ENCODE measurements around the gene HOXD3.

Gene HOXD3

DNA sequence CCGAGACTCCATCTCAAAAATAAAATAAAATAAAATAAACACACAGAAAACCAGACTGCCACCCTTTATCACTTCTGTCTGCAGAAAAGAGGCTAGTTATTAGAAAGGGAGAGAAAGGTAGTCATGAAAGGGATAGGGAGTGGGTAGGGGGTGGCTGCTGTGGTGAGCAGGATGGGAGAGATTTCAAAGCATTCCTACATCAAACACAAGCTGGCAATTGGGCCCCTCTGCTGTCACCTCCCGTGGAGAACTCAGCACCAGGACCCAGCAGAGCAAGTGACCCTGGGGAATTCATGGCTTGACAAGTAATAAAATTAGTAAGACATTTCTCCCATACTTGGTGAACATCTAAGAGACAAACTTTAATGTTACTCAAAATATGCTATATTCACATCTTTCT, 27.6 kb downstream of the HOXD3 start:
- no peak for DNase-seq

DNA sequence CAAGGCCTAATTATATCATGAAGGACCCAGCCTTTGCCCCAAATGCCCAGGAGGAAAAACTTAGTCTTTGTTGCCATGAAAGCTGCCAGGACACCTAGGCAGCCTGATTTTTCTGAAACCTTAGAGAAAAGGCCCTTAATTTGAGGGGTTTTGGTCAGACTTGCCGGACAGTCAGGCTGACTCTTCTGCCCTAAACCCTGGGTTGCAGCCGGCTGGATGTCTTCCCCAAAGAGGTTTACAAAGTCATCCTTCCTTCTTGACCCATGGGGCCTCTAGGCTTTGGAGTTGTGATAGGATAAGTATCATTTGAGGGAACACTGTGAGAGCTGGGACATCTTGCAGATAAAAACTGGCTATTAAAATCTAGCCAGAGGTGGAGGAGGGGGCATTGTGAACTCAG, 28.9 kb downstream of the HOXD3 start:
- DNase-seq: no peak

DNA sequence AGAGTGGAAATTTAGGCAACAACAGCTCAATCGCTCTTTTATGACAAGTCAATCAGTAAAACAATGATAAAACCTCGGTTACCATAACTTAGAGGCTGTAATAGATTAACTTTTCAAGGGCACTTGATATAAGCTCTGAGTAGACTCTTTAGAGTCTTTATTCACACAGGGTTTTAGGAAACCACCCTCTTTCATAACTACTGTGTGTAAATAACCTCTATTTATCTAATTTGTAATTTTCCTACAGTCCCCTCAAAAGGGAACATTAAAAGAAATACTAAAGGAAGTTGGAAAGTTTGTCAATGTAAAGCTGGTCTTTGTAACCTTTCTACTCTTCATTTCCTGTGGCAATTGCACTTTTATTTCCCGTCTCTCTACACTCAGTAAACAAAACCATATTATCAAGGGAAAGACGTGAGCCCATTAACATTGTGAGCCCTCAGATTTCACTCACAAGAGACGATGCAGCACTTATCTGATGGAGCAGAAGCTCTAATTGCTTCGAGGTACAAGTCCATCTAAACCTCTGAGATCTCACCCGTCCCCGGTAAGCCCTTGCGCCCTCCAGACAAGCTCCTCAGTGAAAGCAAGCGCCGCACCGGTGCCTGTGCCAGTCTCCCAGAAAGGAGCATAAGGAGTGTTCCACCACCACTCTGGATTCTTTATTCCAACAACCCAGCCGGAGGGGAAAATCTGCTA, 30.2 kb downstream of the HOXD3 start:
- DNase-seq: no peak

DNA sequence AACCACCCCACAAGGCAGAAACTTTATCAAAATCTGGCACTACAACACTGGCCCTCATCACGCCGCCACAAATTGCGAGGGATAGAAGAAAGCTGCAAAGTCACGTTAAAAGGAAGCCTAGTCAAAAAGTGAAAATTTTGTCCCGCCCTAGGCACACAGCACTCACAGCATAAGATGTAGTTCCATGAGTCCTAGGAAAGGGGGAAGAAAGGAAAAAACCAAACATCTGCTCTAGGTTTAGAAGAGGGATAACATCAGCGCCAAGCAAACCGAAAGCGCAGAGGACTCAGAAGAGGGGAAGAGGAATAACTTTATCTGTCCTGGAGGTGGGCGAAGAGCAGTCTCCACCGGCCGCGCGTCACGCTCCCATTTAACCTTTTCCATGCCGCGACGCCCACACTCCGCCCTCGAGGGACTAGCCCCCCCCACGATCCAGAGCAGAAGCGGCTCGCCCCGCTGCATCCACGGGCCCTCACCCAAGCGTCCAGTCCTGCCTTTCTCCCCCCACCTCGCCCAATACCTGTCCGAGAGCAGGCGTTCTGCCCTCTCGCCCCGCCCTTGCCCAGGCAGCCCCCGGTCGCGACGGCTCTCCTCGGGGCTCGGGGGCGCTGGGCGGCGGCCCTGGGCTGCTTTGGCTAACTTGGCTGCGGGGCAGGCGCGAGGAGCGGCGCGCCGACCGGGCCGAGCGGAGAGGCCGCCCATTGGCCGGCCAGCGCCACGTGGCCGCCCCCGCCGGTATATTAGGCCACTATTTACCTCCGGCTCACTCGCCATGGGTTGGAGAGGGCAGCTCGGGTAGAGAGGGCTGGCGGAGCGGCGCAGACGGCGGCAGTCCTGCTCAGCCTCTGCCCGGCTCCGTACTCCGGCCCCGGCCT, 31.0 kb downstream of the HOXD3 start, which contains the start of gene HOXD1:
Gene HOXD1, plus strand, starts transcription at position 770 of the 875 bp plus-strand sequence. CDS start 134 bp downstream, outside the sequence.
- no peak for DNase-seq

DNA sequence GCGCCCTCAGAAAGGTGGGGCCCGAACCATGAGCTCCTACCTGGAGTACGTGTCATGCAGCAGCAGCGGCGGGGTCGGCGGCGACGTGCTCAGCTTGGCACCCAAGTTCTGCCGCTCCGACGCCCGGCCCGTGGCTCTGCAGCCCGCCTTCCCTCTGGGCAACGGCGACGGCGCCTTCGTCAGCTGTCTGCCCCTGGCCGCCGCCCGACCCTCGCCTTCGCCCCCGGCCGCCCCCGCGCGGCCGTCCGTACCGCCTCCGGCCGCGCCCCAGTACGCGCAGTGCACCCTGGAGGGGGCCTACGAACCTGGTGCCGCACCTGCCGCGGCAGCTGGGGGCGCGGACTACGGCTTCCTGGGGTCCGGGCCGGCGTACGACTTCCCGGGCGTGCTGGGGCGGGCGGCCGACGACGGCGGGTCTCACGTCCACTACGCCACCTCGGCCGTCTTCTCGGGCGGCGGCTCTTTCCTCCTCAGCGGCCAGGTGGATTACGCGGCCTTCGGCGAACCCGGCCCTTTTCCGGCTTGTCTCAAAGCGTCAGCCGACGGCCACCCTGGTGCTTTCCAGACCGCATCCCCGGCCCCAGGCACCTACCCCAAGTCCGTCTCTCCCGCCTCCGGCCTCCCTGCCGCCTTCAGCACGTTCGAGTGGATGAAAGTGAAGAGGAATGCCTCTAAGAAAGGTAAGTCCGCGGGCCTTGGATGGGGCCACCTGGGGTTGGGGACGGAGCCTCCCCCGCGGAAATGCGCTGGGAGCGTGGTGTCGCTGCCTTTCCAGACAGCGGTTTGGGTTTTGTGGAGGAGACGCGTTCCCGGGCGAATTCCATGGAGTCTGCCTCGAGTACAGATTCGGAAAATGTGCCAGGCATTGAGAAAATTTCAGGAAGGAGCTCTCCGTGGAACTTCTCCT, 31.9 kb downstream of the HOXD3 start:
- DNase-seq: no peak

DNA sequence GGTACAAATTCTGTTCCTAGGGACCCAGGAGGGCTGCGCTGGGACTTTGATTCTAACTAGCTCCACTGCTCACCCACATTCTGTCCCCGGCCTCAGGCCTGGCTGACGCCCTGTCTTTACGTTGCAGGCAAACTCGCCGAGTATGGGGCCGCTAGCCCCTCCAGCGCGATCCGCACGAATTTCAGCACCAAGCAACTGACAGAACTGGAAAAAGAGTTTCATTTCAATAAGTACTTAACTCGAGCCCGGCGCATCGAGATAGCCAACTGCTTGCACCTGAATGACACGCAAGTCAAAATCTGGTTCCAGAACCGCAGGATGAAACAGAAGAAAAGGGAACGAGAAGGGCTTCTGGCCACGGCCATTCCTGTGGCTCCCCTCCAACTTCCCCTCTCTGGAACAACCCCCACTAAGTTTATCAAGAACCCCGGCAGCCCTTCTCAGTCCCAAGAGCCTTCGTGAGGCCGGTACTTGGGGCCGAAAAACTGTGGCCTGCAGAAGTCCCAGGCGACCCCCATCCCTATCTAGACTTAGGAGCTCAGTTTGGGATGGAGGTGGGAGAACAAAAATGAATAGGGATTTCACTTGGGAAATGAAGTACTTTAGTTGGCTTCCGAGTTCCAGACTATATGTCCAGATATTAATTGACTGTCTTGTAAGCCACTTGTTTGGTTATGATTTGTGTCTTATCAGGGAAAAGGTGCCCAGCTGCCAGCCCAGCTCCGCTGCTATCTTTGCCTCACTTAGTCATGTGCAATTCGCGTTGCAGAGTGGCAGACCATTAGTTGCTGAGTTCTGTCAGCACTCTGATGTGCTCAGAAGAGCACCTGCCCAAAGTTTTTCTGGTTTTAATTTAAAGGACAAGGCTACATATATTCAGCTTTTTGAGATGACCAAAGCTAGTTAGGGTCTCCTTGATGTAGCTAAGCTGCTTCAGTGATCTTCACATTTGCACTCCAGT, 32.9 kb downstream of the HOXD3 start:
- DNase-seq: no peak

GRCh38 chr2:176192351-176192750, 35.2 kb downstream of the HOXD3 start:
- no peak for DNase-seq

DNA sequence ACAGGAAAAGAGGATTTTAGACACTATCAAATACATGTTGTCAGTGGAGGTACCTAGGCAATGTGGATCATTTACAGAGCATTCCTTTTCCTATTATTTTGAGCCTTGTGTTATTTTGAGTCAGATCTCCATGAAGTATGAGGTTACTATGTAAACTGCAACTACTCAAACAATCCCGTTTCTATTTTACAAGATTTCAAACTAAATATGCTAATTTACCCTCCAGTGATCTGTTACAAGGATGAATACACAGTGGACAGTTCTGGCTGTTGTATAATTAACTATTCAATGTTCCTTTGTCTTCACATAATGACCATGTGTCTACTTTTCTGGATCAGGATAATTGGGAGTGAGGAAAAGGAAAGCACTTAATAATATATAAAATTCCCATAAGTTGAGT, 35.9 kb downstream of the HOXD3 start:
- no peak for DNase-seq

DNA sequence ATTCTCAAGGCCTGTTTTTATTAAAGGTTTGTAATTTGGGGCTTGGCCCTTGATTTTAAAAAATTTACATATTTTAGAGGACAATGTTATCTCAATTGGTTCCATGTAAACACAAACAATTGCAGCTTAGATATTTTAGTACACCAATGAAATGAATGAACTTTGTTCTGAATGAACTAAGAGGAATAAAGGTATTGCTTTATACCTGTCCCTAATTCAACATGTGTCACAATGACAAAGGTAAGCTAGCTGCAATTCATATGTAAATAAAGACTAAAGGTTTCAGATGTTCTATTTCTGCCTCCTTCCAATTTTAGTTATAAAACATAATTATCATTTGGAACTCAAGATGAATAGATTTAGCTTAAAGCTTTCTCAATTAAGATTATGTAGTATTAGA, 42.8 kb downstream of the HOXD3 start:
- DNase-seq: no peak

DNA sequence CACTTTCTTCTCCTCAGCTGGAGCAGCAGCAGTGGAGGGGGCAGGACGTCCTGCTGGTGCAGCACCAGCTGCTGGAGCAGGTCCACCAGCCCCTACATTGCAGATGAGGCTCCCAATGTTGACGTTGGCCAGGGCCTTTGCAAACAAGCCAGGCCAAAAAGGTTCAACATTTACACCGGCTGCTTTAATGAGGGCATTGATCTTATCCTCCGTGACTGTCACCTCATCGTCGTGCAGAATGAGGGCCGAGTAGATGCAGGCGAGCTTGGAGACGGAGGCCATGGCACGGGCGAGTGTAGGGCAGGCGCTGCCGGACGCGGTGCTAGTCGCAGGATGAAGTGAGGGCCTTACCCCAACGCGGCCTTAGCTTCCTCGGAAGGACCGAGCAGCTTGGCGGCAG, 43.9 kb downstream of the HOXD3 start:
- no peak for DNase-seq

DNA sequence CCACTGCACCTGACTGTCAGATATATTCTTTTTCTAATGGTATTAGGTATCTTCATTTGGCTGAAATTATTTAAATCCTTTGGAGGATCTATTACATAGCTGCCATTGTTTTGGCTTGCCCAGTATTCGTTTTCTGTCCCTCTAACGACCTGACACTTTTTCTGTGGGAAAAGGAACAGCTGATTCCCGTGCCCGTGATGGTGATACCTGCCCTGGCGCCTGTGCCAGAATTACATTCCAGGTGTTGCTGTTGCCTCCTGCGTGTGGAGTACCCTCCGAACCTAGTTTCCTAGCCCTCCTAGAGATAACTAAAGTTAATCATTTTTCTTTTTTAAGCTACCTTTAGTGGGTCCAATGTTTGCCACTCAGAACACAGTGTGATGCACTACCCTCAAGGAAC, 45.4 kb downstream of the HOXD3 start:
- DNase-seq: peak; percentile 71

DNA sequence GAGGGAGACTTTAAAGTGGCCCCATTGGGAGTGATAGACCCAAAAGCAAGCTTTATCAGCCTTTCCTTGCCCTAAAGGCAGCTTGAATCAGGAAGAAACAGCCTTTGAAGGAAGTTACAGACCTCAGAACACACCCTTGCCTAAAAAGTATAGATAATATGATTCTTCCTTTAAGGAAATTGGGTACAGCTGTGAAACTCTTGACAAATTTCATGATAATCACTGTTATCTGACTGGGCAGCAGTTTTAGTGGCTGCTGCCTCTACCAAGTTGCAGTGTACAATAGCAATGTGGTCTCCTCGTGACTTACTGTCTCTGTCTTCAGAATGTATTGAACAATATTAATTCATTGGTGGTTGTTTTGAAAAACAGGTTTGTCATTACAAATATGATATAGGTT, 48.0 kb downstream of the HOXD3 start:
- DNase-seq: no peak

GRCh38 chr2:176206136-176206535, 49.0 kb downstream of the HOXD3 start:
- DNase-seq: no peak

DNA sequence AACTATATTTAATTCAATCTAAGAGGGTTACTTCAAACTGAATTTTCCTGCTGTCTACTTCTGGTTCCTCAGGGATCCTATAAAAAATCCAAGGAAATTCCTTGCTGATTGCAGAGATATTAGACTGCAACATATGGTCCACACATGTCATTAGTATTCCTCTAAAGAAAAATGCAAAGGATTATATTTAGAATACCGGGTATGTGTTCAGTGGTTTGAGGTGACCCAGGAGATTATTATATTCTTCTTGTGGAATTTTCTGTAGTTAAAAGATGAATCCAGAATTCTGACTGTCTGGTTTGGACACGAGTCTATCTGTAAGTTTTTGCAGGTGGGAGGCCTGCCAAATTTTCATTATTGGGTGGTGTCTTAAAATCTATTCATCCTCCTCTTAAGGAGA, 49.6 kb downstream of the HOXD3 start:
- DNase-seq: no peak

- no peak for DNase-seq
Measured at GRCh38 chr2:176211110-176211509, 54.0 kb downstream of the HOXD3 start.

DNA sequence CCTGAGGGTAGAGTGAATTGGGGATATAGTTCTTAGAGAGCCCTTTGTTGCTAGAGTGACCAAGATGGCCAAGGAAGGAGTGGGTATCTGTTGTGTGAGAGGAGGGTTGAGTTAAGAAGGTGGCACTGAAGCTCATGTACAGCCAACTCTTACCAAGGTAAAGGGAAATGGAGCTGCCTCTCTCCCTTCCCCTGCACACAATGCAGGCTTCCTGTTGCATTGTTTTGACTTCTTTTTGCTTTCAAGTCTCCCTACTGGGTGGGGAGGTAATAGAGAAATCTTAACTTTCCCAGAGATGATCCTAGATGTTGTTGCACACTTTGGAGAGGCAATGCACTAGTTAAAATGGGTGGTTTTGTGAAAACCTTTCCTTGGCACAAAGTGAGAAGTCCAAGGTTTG, 55.2 kb downstream of the HOXD3 start:
- no peak for DNase-seq

- DNase-seq: no peak
Measured at GRCh38 chr2:176213406-176213805, 56.3 kb downstream of the HOXD3 start.

All from NCI-H1105 treated with DMSO at 0.1 percent for 48 hours (cell line).